ENCODE measurements around the gene SHISAL2A.

- TF ChIP-seq CTCF (IDR thresholded peaks at IDR 0.05) (no peak), POLR2A (IDR thresholded peaks at IDR 0.05) (no peak), EP300 (IDR thresholded peaks at IDR 0.05) (no peak), POLR2AphosphoS5 (IDR thresholded peaks at IDR 0.05) (no peak)
Measured at GRCh38 chr1:52686830-52687229, 53.9 kb downstream of the SHISAL2A start.

Data from upper lobe of left lung (tissue), 4 donors.